Ascending aorta (tissue), 2 donors: Measurements from ENCODE around the gene UBR3. TPM values are rescaled to one million over a fixed set of nuclear protein-coding genes. Genes with fewer than 3 reads are reported as not detected.
"Not testable (repeated sequence)": the region's sequence is repeated elsewhere in the genome, so short reads cannot be mapped to it uniquely, and the experiment has no call there.

Experiments
- DNase-seq, 2 donors: peaks; one replicate each; pipeline ENCODE4 v3.0.0-alpha.2; 2019; ENCODE audit warnings: low spot score in 2 of 2
- H3K27ac ChIP-seq, 2 donors: fragments of 200-600 bp; sonication (generic); one replicate each; pipeline ENCODE4 v1.5.1; 2016 to 2017; ENCODE audit warnings: mild to moderate bottlenecking in 1 of 2
- H3K27me3 ChIP-seq: fragments of 200-600 bp; sonication (generic); one replicate; pipeline ENCODE4 v1.5.1; 2017
- H3K36me3 ChIP-seq, 2 donors: fragments of 200-600 bp; sonication (generic); one replicate each; pipeline ENCODE4 v1.5.1; 2016
- H3K4me1 ChIP-seq, 2 donors: fragments of 200-600 bp; sonication (generic); one replicate each; pipeline ENCODE4 v1.5.1; 2016 to 2017; ENCODE audit warnings: mild to moderate bottlenecking in 1 of 2
- H3K4me3 ChIP-seq, 2 donors: fragments of 200-600 bp; sonication (generic); one replicate each; pipeline ENCODE4 v1.5.1; 2016 to 2017; ENCODE audit warnings: mild to moderate bottlenecking in 1 of 2
- H3K9me3 ChIP-seq, 2 donors: fragments of 200-600 bp; sonication (generic); one replicate each; pipeline ENCODE4 v1.5.1; 2016
- CTCF ChIP-seq, 3 experiments: fragments of 200-600 bp in 2 of 3; fragments of 450-650 bp in 1 of 3; sonication (generic) in 2 of 3; IDR thresholded peaks; one replicate each; pipeline ENCODE4 v1.5.1; 2016 to 2019; ENCODE audit warnings: antibody characterized with exemption in 3 of 3, mild to moderate bottlenecking in 1 of 3, moderate library complexity in 1 of 3
- intact Hi-C: fragments of 100-400 bp; cut with DNase I; formaldehyde crosslinking; loops from one replicate; pipeline ENCODE4 v1.15.1; 2023
- total RNA-seq: library from RNA; depleted of rRNA; stranded (reverse); fragments of >200 nt; gene quantifications from one replicate; pipeline ENCODE4 v1.1.0, GENCODE V29; 2016

UBR3 gene
- total RNA-seq, 1 donor from 2014 or later, result 37.7 TPM

- H3K27ac ChIP-seq, result no peak overlapping the region
- DNase-seq, result no peak
- H3K9me3 ChIP-seq, result no peaks in the 10 kb centered on the region
- no peaks in the 10 kb centered on the region for H3K27me3 ChIP-seq
- H3K36me3 ChIP-seq, result peaks cover 10 to 31% of the 10 kb centered on the region in 2 donors
- H3K4me3 ChIP-seq, result no peak overlapping the region
- intact Hi-C loops, result no loop called here
- no peaks in the 10 kb centered on the region for H3K4me1 ChIP-seq
- no peak for TF ChIP-seq CTCF (IDR thresholded peaks at IDR 0.05)
These were observed 118.8 kb downstream of the UBR3 start for GRCh38 chr2:169946092-169946491.

- Histone ChIP-seq H3K36me3 (peaks cover 10 to 34% of the 10 kb centered on the region in 2 donors), H3K27ac (no peak overlapping the region), H3K9me3 (no peaks in the 10 kb centered on the region), H3K4me3 (no peak overlapping the region), H3K4me1 (no peaks in the 10 kb centered on the region), H3K27me3 (no peaks in the 10 kb centered on the region)
- no peak for TF ChIP-seq CTCF (IDR thresholded peaks at IDR 0.05)
- no peak for DNase-seq
- intact Hi-C loops, result no loop called here
These were observed 119.3 kb downstream of the UBR3 start for GRCh38 chr2:169946546-169946945.

GRCh38 chr2:169955940-169956339, 128.7 kb downstream of the UBR3 start:
- TF ChIP-seq CTCF (IDR thresholded peaks at IDR 0.05), result no peak
- peaks cover 23 to 52% of the 10 kb centered on the region in 2 donors for H3K36me3 ChIP-seq
- H3K9me3 ChIP-seq, result no peaks in the 10 kb centered on the region
- no peak for DNase-seq
- intact Hi-C loops, result no loop called here
- H3K4me3 ChIP-seq, result no peak overlapping the region
- no peak overlapping the region for H3K27ac ChIP-seq
- H3K27me3 ChIP-seq, result no peaks in the 10 kb centered on the region
- no peaks in the 10 kb centered on the region for H3K4me1 ChIP-seq

- H3K27me3 ChIP-seq, DNase-seq, intact Hi-C loops, H3K27ac ChIP-seq, H3K4me3 ChIP-seq, H3K9me3 ChIP-seq, H3K4me1 ChIP-seq: not testable (repeated sequence)
- H3K36me3 ChIP-seq, result peaks cover 26 to 60% of the 10 kb centered on the region in 2 donors
These were observed 130.0 kb downstream of the UBR3 start for GRCh38 chr2:169957219-169957618.

GRCh38 chr2:169961911-169962310, 134.7 kb downstream of the UBR3 start:
- intact Hi-C loops, result no loop called here
- H3K4me1 ChIP-seq, result no peaks in the 10 kb centered on the region
- H3K9me3 ChIP-seq, result no peaks in the 10 kb centered on the region
- no peak overlapping the region for H3K27ac ChIP-seq
- H3K27me3 ChIP-seq, result no peaks in the 10 kb centered on the region
- peaks cover 23 to 59% of the 10 kb centered on the region in 2 donors for H3K36me3 ChIP-seq
- H3K4me3 ChIP-seq, result no peak overlapping the region
- no peak for TF ChIP-seq CTCF (IDR thresholded peaks at IDR 0.05)
- DNase-seq, result no peak

- no peaks in the 10 kb centered on the region for H3K9me3 ChIP-seq
- peaks cover 17 to 43% of the 10 kb centered on the region in 2 donors for H3K36me3 ChIP-seq
- no peak overlapping the region for H3K4me3 ChIP-seq
- no peak overlapping the region for H3K27ac ChIP-seq
- no peak for TF ChIP-seq CTCF (IDR thresholded peaks at IDR 0.05)
- no peaks in the 10 kb centered on the region for H3K27me3 ChIP-seq
- intact Hi-C loops, result no loop called here
- DNase-seq, result no peak
- no peaks in the 10 kb centered on the region for H3K4me1 ChIP-seq
These were observed 136.5 kb downstream of the UBR3 start for GRCh38 chr2:169963786-169964185.
